Ovary (tissue), 3 donors: ENCODE results near the gene NEBL.

Source experiments
- EP300 ChIP-seq: sonication (generic); formaldehyde crosslinking; IDR thresholded peaks from one replicate; pipeline ENCODE4 v1.6.1; 2017; ENCODE audit warnings: antibody characterized with exemption
- TF ChIP-seq, protein P1 (sequence below), 3 donors: fragments of 450-650 bp in 2 of 3; fragments of 200-600 bp in 1 of 3; IDR thresholded peaks; one replicate each; pipeline versions ENCODE4 v1.5.1 to v1.8.0; 2016 to 2022; ENCODE audit warnings: antibody characterized with exemption in 3 of 3, mild to moderate bottlenecking in 1 of 3
- donor health status: DM: no; HTN: no; CAD: no.

DNA sequence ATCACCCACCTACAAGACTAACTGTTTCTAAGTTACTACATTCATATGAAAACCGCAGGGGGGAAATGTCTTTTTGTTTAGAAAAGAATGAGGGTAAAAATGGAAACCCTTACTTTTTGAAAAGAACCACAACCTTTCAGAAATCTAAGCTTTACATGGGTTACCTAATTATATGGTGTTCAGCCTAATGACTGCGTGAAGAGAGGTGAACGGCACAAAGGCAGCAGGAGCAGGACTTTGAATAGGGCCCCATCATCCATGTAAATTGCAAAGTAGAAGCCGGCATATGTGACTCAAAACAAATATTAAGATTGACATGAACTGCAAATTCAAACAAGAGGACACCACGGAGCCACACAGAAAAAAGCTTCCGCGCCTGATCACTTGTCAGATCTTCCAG is 25.1 kb downstream of the NEBL start:
- TF ChIP-seq, protein P1, sequence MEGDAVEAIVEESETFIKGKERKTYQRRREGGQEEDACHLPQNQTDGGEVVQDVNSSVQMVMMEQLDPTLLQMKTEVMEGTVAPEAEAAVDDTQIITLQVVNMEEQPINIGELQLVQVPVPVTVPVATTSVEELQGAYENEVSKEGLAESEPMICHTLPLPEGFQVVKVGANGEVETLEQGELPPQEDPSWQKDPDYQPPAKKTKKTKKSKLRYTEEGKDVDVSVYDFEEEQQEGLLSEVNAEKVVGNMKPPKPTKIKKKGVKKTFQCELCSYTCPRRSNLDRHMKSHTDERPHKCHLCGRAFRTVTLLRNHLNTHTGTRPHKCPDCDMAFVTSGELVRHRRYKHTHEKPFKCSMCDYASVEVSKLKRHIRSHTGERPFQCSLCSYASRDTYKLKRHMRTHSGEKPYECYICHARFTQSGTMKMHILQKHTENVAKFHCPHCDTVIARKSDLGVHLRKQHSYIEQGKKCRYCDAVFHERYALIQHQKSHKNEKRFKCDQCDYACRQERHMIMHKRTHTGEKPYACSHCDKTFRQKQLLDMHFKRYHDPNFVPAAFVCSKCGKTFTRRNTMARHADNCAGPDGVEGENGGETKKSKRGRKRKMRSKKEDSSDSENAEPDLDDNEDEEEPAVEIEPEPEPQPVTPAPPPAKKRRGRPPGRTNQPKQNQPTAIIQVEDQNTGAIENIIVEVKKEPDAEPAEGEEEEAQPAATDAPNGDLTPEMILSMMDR (IDR thresholded peaks at IDR 0.05): no peak
- TF ChIP-seq EP300: no peak
